ENCODE results near the gene EIF4E2. TPM values are rescaled to one million over a fixed set of nuclear protein-coding genes. Genes with fewer than 3 reads are reported as not detected.

Gene EIF4E2
- total RNA-seq, 4 donors from 2014 or later: 50.7 to 59.6 (median 54.4) TPM

GRCh38 chr2:232543928-232544631 lies 6.4 kb upstream of the EIF4E2 start:
- Histone ChIP-seq H3K27ac (no peak overlapping the region), H3K9me3 (no peaks in the 10 kb centered on the region), H3K4me1 (no peaks in the 10 kb centered on the region), H3K27me3 (no peaks in the 10 kb centered on the region), H3K4me3 (replicated peaks in 1 of 3) (no peak overlapping the region), H3K36me3 (no peaks in the 10 kb centered on the region)
- 98 to 100% methylated on average over 6 to 8 of the region's 19 CpGs for WGBS, 2 donors
- intact Hi-C loops (cut with DNase I): no loop called here
- DNase-seq: no peak
- no peak for TF ChIP-seq POLR2A (IDR thresholded peaks at IDR 0.05)
- TF ChIP-seq, protein P1, sequence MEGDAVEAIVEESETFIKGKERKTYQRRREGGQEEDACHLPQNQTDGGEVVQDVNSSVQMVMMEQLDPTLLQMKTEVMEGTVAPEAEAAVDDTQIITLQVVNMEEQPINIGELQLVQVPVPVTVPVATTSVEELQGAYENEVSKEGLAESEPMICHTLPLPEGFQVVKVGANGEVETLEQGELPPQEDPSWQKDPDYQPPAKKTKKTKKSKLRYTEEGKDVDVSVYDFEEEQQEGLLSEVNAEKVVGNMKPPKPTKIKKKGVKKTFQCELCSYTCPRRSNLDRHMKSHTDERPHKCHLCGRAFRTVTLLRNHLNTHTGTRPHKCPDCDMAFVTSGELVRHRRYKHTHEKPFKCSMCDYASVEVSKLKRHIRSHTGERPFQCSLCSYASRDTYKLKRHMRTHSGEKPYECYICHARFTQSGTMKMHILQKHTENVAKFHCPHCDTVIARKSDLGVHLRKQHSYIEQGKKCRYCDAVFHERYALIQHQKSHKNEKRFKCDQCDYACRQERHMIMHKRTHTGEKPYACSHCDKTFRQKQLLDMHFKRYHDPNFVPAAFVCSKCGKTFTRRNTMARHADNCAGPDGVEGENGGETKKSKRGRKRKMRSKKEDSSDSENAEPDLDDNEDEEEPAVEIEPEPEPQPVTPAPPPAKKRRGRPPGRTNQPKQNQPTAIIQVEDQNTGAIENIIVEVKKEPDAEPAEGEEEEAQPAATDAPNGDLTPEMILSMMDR (IDR thresholded peaks at IDR 0.05): no peak

- Histone ChIP-seq H3K4me1 (no peaks in the 10 kb centered on the region), H3K27ac (no peak overlapping the region), H3K9me3 (no peaks in the 10 kb centered on the region), H3K4me3 (replicated peaks in 1 of 3) (no peak overlapping the region), H3K36me3 (no peaks in the 10 kb centered on the region), H3K27me3 (no peaks in the 10 kb centered on the region)
- TF ChIP-seq, protein P1 (IDR thresholded peaks at IDR 0.05): no peak
- no peak for TF ChIP-seq POLR2A (IDR thresholded peaks at IDR 0.05)
- no peak for DNase-seq
- intact Hi-C loops (cut with DNase I): no loop called here
- 89 to 92% methylated on average over 6 of the region's 6 CpGs for WGBS, 2 donors
These were observed 5.8 kb upstream of the EIF4E2 start for GRCh38 chr2:232544674-232545073.

- H3K4me3 ChIP-seq (replicated peaks in 1 of 3): no peak overlapping the region
- no peak for TF ChIP-seq POLR2A (IDR thresholded peaks at IDR 0.05)
- TF ChIP-seq, protein P1 (IDR thresholded peaks at IDR 0.05): no peak
- H3K27ac ChIP-seq: no peak overlapping the region
- DNase-seq: no peak
- no peaks in the 10 kb centered on the region for H3K4me1 ChIP-seq
- WGBS, 2 donors: 87 to 92% methylated on average over 12 to 17 of the region's 17 CpGs
- no peaks in the 10 kb centered on the region for H3K9me3 ChIP-seq
- no peaks in the 10 kb centered on the region for H3K36me3 ChIP-seq
- no peaks in the 10 kb centered on the region for H3K27me3 ChIP-seq
- intact Hi-C loops (cut with DNase I): no loop called here
These were observed 4.7 kb upstream of the EIF4E2 start for GRCh38 chr2:232545511-232546375.

- no peak for TF ChIP-seq POLR2A (IDR thresholded peaks at IDR 0.05)
- TF ChIP-seq, protein P1 (IDR thresholded peaks at IDR 0.05): no peak
- 97 to 98% methylated on average over 6 of the region's 6 CpGs for WGBS, 2 donors
- DNase-seq: no peak
- Histone ChIP-seq H3K27me3 (no peaks in the 10 kb centered on the region), H3K36me3 (no peaks in the 10 kb centered on the region), H3K4me1 (peaks cover 12 to 14% of the 10 kb centered on the region in 2 donors), H3K9me3 (no peaks in the 10 kb centered on the region), H3K4me3 (replicated peaks in 1 of 3) (no peak overlapping the region), H3K27ac (no peak overlapping the region)
- intact Hi-C loops (cut with DNase I): no loop called here
These were observed 2.5 kb upstream of the EIF4E2 start for GRCh38 chr2:232547991-232548390.

Data from thyroid gland (tissue), 4 donors.